OCI-LY1 (cell line): ENCODE data around the gene BMPER.

ENCODE experiments used
- H2AFZ ChIP-seq: fragments of 200-600 bp; sonication (generic), shearing (Covaris generic); 2 replicates; pipeline ENCODE4 v1.6.0; 2014; ENCODE audit warnings: antibody characterized with exemption, mild to moderate bottlenecking, low read length
- H3F3A ChIP-seq: fragments of 200-600 bp; sonication (generic), shearing (Covaris generic); 2 replicates; pipeline ENCODE4 v1.6.0; 2014; ENCODE audit warnings: mild to moderate bottlenecking, antibody characterized with exemption, low read length, moderate library complexity; ENCODE audit not compliant: insufficient read depth
- H3K27ac ChIP-seq: fragments of 200-600 bp; sonication (generic); 2 replicates; pipeline ENCODE4 v1.5.1; 2014; ENCODE audit warnings: low read length, mixed run types, mild to moderate bottlenecking, low read depth; ENCODE audit not compliant: poor library complexity, severe bottlenecking
- H3K27me3 ChIP-seq: fragments of 200-600 bp; sonication (generic); 2 replicates; pipeline ENCODE4 v1.6.0; 2014; ENCODE audit warnings: antibody characterized with exemption, mild to moderate bottlenecking, low read length, moderate library complexity; ENCODE audit not compliant: insufficient read depth
- H3K36me3 ChIP-seq: fragments of 200-600 bp; sonication (generic); 2 replicates; pipeline ENCODE4 v1.6.1; 2014; ENCODE audit warnings: mild to moderate bottlenecking, antibody characterized with exemption, low read length, moderate library complexity, mixed read lengths; ENCODE audit not compliant: insufficient read depth
- H3K4me1 ChIP-seq: fragments of 200-600 bp; sonication (generic); 2 replicates; pipeline ENCODE4 v1.5.1; 2014; ENCODE audit warnings: mild to moderate bottlenecking, low read length, moderate library complexity; ENCODE audit not compliant: insufficient read depth, severe bottlenecking
- H3K4me2 ChIP-seq: fragments of 200-600 bp; sonication (generic), shearing (Covaris generic); 2 replicates; pipeline ENCODE4 v1.6.1; 2014; ENCODE audit warnings: low read length
- H3K4me3 ChIP-seq: fragments of 200-600 bp; sonication (generic); 2 replicates; pipeline ENCODE4 v1.5.1; 2014; ENCODE audit warnings: low read length, low read depth, mild to moderate bottlenecking, mixed read lengths; ENCODE audit not compliant: poor library complexity, severe bottlenecking
- H3K79me2 ChIP-seq: fragments of 200-600 bp; shearing (Covaris generic); 2 replicates; pipeline ENCODE4 v1.6.1; 2016; ENCODE audit warnings: mixed run types, low read length, mixed read lengths; ENCODE audit not compliant: insufficient read depth
- H3K9ac ChIP-seq: fragments of 200-600 bp; sonication (generic), shearing (Covaris generic); 2 replicates; pipeline ENCODE4 v1.6.1; 2014; ENCODE audit warnings: mild to moderate bottlenecking, low read length, mixed read lengths
- H3K9me2 ChIP-seq: fragments of 200-600 bp; sonication (generic), shearing (Covaris generic); 2 replicates; pipeline ENCODE4 v1.6.1; 2014; ENCODE audit warnings: low read depth, mild to moderate bottlenecking, low read length, mixed read lengths
- H3K9me3 ChIP-seq: fragments of 200-600 bp; shearing (Covaris generic); 2 replicates; pipeline ENCODE4 v1.6.1; 2014; ENCODE audit warnings: low read length, mixed read lengths
- H4K20me1 ChIP-seq: fragments of 200-600 bp; sonication (generic), shearing (Covaris generic); 2 replicates; pipeline ENCODE4 v1.6.0; 2016; ENCODE audit warnings: mild to moderate bottlenecking, low read length; ENCODE audit not compliant: insufficient read depth
- CTCF ChIP-seq: fragments of 200-600 bp; sonication (generic), shearing (Covaris generic); IDR thresholded peaks from 2 replicates; pipeline ENCODE4 v1.5.1; 2017; ENCODE audit warnings: mild to moderate bottlenecking, antibody characterized with exemption, low read length, moderate library complexity, mixed read lengths
- EZH2 ChIP-seq: fragments of 200-600 bp; sonication (generic), shearing (Covaris generic); IDR thresholded peaks from 2 replicates; pipeline ENCODE4 v1.8.0; 2017; ENCODE audit warnings: borderline replicate concordance, mixed run types, mild to moderate bottlenecking, antibody characterized with exemption, low read length, moderate library complexity, mixed read lengths

BMPER gene

DNA sequence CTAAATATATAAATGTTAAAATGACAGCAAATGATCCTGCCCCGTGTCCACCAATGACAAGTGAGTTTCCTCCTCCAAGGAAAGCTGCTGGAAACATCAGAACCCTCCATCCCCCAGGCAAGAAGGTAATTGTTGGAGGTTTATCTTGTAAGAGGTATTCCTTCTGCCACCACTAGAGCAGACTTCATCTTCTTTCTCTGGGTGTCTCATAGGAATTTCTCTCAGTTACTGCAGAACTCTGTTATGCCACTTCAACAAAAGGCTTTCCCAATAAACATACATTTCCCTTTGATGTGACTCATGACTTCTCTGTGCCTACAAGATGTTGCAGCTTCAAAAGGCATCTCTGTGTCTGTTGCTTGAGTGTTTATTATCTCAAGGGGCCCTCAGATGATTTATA, 279.1 kb downstream of the BMPER start:
- TF ChIP-seq EZH2 (no peak), CTCF (no peak)
- no peak overlapping the region for H3K27ac ChIP-seq
- no peak overlapping the region for H2AFZ ChIP-seq
- H3K9ac ChIP-seq: no peak overlapping the region
- no peaks in the 10 kb centered on the region for H3K27me3 ChIP-seq
- H3F3A ChIP-seq: no peaks in the 10 kb centered on the region
- H3K4me2 ChIP-seq: no peak overlapping the region
- no peaks in the 10 kb centered on the region for H4K20me1 ChIP-seq
- no peaks in the 10 kb centered on the region for H3K4me1 ChIP-seq
- H3K4me3 ChIP-seq: no peak overlapping the region
- H3K36me3 ChIP-seq: no peaks in the 10 kb centered on the region
- no peaks in the 10 kb centered on the region for H3K9me3 ChIP-seq
- no peaks in the 10 kb centered on the region for H3K79me2 ChIP-seq
- no peaks in the 10 kb centered on the region for H3K9me2 ChIP-seq

GRCh38 chr7:34187798-34188307, 282.5 kb downstream of the BMPER start:
- Histone ChIP-seq H3K27ac (no peak overlapping the region), H3K27me3 (no peaks in the 10 kb centered on the region), H3K4me2 (no peak overlapping the region), H3K4me1 (no peaks in the 10 kb centered on the region), H2AFZ (no peak overlapping the region), H3K79me2 (no peaks in the 10 kb centered on the region), H3K9me3 (no peaks in the 10 kb centered on the region), H3K9me2 (no peaks in the 10 kb centered on the region), H3F3A (no peaks in the 10 kb centered on the region), H4K20me1 (no peaks in the 10 kb centered on the region), H3K4me3 (no peak overlapping the region), H3K9ac (no peak overlapping the region), H3K36me3 (no peaks in the 10 kb centered on the region)
- TF ChIP-seq EZH2 (no peak), CTCF (no peak)

- Histone ChIP-seq H3K79me2 (no peaks in the 10 kb centered on the region), H3K36me3 (no peaks in the 10 kb centered on the region), H3K27ac (no peak overlapping the region), H3K4me1 (no peaks in the 10 kb centered on the region), H3K9ac (no peak overlapping the region), H3K9me2 (no peaks in the 10 kb centered on the region), H4K20me1 (no peaks in the 10 kb centered on the region), H3F3A (no peaks in the 10 kb centered on the region), H3K27me3 (no peaks in the 10 kb centered on the region), H3K4me3 (no peak overlapping the region), H2AFZ (no peak overlapping the region), H3K9me3 (no peaks in the 10 kb centered on the region), H3K4me2 (no peak overlapping the region)
- no peak for TF ChIP-seq CTCF
- no peak for TF ChIP-seq EZH2
Measured at GRCh38 chr7:34189031-34189430, 283.7 kb downstream of the BMPER start.
